Natural killer cell (primary cell): ENCODE measurements around the gene DBI. TPM values are rescaled to one million over a fixed set of nuclear protein-coding genes. Genes with fewer than 3 reads are reported as not detected.
A peak's percentile ranks its signal among the peaks of the same experiment; 100 is the strongest.
"Not testable (repeated sequence)": the region's sequence is repeated elsewhere in the genome, so short reads cannot be mapped to it uniquely, and the experiment has no call there.

Experiments used
- ATAC-seq, 3 donors: fragments of 150-1000 bp in 2 of 3; fragments of 200-7000 bp in 1 of 3; cut with Tn5 transposase; 1 replicate in 1 of 3; 2 replicates in 2 of 3; pipeline ENCODE4 v1.10.0; 2021; ENCODE audit warnings: mild to moderate bottlenecking in 2 of 3, moderate library complexity in 2 of 3
- DNase-seq, 2 donors: peaks; one replicate each; pipeline versions ENCODE4 v3.0.0 to v3.0.0-alpha.2; 2013 to 2021; ENCODE audit warnings: mixed read lengths in 1 of 2
- H3K27ac ChIP-seq: one replicate; pipeline ENCODE4 v1.5.1; 2013; ENCODE audit warnings: mild to moderate bottlenecking, low read length
- H3K27me3 ChIP-seq: one replicate; pipeline ENCODE4 v1.6.1; 2013; ENCODE audit warnings: low read length; ENCODE audit not compliant: control insufficient read depth, insufficient read depth
- H3K36me3 ChIP-seq: one replicate; pipeline ENCODE4 v1.6.1; 2013; ENCODE audit warnings: low read length; ENCODE audit not compliant: control insufficient read depth, insufficient read depth
- H3K4me1 ChIP-seq: one replicate; pipeline ENCODE4 v1.6.1; 2013; ENCODE audit warnings: low read length; ENCODE audit not compliant: control insufficient read depth, insufficient read depth
- H3K4me3 ChIP-seq: one replicate; pipeline ENCODE4 v1.5.1; 2013; ENCODE audit warnings: low read length
- H3K9me3 ChIP-seq: one replicate; pipeline ENCODE4 v1.6.1; 2013; ENCODE audit warnings: low read length; ENCODE audit not compliant: control insufficient read depth, insufficient read depth
- H3K27ac Mint-ChIP-seq, 2 donors: one replicate each; pipeline ENCODE4 v1.8.0; 2022; ENCODE audit warnings: mild to moderate bottlenecking in 2 of 2, mixed read lengths in 2 of 2, moderate library complexity in 1 of 2
- H3K27me3 Mint-ChIP-seq, 2 donors: one replicate each; pipeline ENCODE4 v1.8.0; 2022; ENCODE audit warnings: low read depth in 2 of 2, mixed read lengths in 2 of 2
- H3K36me3 Mint-ChIP-seq: one replicate; pipeline ENCODE4 v1.8.0; 2022; ENCODE audit warnings: mixed read lengths
- H3K4me1 Mint-ChIP-seq, 2 donors: one replicate each; pipeline ENCODE4 v1.8.0; 2022; ENCODE audit warnings: mixed read lengths in 2 of 2
- H3K4me3 Mint-ChIP-seq: one replicate; pipeline ENCODE4 v1.8.0; 2022; ENCODE audit warnings: mild to moderate bottlenecking, moderate library complexity, mixed read lengths
- H3K9me3 Mint-ChIP-seq, 2 donors: one replicate each; pipeline ENCODE4 v1.8.0; 2022; ENCODE audit warnings: mixed read lengths in 2 of 2
- WGBS: methylation state at CpG from one replicate; pipeline ENCODE4 v1.1.7; 2013; ENCODE audit warnings: missing lambda C conversion rate; ENCODE audit not compliant: insufficient coverage; 5-methylcytosine and 5-hydroxymethylcytosine counted together
- intact Hi-C: fragments of 100-400 bp; cut with micrococcal nuclease; formaldehyde crosslinking; loops from one replicate; pipeline ENCODE4 v1.14.2; 2022
- total RNA-seq, 4 donors: library from RNA; stranded (reverse); fragments of 120-200 nt in 1 of 4; gene quantifications; one replicate each; pipeline versions ENCODE4 v1.2.3 to v1.2.4, GENCODE V29; 2013 to 2022
- TF ChIP-seq, protein P1 (sequence below): fragments of 200-600 bp; IDR thresholded peaks from one replicate; pipeline ENCODE4 v1.8.0; 2022; ENCODE audit warnings: antibody characterized with exemption

Gene DBI
- total RNA-seq, 3 donors from 2014 or later (not counting 1 experiment from before 2014, with no cell fraction given): 85.1 to 109 (median 93.2) TPM

DNA sequence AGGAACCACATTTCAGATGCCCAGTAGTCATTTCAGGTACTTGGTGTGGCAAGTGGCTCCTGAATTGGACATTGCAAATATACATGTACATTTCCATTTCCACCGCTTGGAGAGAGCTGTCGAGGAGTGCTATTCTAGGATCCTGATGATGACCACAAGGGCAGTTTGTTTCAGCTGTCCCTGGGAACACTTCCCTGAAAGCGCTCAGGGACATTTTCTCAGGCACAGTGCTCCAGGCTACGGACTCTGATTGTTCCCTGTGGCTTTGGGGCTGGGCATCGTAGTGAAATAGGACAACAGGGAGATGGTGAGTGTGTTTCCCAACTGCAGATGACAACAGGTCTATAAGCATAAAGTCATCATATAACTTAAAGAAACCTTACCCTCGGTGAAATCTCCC, 3.1 kb downstream of the DBI start:
- DNase-seq: no peak
- ATAC-seq: no peak
- no peak overlapping the region for H3K27ac Mint-ChIP-seq
- intact Hi-C loops: loop anchor here (10.0 kb wide), 1 partner anchor 1555 kb away; the partner anchor contains the start of gene DDX18
- TF ChIP-seq, protein P1, sequence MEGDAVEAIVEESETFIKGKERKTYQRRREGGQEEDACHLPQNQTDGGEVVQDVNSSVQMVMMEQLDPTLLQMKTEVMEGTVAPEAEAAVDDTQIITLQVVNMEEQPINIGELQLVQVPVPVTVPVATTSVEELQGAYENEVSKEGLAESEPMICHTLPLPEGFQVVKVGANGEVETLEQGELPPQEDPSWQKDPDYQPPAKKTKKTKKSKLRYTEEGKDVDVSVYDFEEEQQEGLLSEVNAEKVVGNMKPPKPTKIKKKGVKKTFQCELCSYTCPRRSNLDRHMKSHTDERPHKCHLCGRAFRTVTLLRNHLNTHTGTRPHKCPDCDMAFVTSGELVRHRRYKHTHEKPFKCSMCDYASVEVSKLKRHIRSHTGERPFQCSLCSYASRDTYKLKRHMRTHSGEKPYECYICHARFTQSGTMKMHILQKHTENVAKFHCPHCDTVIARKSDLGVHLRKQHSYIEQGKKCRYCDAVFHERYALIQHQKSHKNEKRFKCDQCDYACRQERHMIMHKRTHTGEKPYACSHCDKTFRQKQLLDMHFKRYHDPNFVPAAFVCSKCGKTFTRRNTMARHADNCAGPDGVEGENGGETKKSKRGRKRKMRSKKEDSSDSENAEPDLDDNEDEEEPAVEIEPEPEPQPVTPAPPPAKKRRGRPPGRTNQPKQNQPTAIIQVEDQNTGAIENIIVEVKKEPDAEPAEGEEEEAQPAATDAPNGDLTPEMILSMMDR: no peak
- no peak overlapping the region for H3K27ac ChIP-seq
- H3K9me3 Mint-ChIP-seq: peaks cover 3% of the 10 kb centered on the region in 2 donors
- H3K4me3 ChIP-seq: no peak overlapping the region
- H3K4me1 ChIP-seq: peaks cover 25% of the 10 kb centered on the region
- peaks cover 46% of the 10 kb centered on the region for H3K36me3 ChIP-seq
- no peaks in the 10 kb centered on the region for H3K27me3 Mint-ChIP-seq
- H3K27me3 ChIP-seq: no peaks in the 10 kb centered on the region
- WGBS: 98% methylated on average over 4 of the region's 6 CpGs
- H3K9me3 ChIP-seq: peaks cover 8% of the 10 kb centered on the region
- no peak overlapping the region for H3K4me3 Mint-ChIP-seq
- H3K36me3 Mint-ChIP-seq: peaks cover 46% of the 10 kb centered on the region
- H3K4me1 Mint-ChIP-seq: peaks cover 44 to 64% of the 10 kb centered on the region in 2 donors

DNA sequence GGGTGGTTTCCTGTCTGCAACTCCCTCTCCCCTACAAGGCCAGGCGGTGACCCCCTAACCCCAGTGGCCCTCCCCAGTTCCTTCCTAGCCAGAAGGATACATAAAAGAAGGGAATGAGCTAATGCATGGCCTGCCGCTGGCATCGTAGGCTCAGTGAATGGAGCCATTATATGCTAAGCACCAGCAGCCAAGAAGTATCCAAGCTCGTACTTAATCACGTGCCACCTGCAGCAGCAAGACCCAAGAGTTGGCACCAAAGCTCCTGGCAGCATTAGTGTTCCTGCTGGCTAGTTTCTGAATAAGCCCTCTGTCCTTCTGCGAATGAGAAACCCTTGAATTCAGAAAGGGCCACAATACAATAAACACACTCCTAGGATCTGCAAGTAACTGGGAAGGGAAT, 4.3 kb downstream of the DBI start:
- H3K36me3 ChIP-seq: peaks cover 46% of the 10 kb centered on the region
- TF ChIP-seq, protein P1: no peak
- no peaks in the 10 kb centered on the region for H3K27me3 Mint-ChIP-seq

DNA sequence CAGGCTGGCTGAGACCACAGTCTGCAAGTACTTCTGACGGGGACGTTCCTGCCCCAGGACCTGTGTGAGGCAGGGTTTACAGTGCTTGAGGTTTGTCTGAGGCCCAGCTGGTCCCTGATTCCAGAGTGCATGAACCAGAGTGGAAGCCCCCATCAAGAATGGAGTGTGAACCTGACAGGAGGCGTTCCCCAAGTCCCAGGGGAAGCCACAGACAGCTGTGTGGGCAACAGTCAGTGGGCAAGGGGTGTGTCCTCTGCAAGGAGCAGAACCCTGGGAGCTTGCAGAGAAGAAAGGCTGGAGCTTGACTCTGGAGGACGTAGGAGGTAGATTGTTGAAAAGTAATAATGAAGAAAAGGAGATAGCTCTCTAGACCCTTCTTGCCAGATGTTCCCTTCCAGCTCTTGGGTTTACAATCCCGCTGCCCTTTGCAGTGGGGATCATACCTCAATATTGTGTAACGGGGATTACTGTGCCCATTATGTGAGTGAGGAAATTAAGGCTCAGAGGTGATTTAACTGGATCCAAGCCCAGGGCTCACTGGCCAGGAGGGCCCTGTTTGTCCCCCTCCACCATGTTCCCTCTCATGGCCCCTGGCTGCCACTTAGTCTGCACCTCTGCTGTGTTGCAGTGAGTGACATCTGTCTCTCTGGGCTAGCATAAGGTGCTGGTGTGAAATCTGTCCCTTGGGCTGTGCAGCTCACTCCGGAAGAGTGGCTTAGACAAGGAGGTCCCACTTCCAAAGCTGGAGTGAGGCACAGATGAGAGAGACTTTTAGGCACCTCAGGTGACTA, 6.2 kb downstream of the DBI start:
- Histone ChIP-seq H3K36me3 (peaks cover 46% of the 10 kb centered on the region), H3K9me3 (peaks cover 8% of the 10 kb centered on the region), H3K4me1 (peaks cover 8% of the 10 kb centered on the region), H3K4me3 (no peak overlapping the region), H3K27me3 (no peaks in the 10 kb centered on the region), H3K27ac (no peak overlapping the region)
- ATAC-seq (peak in 1 of 3 donors; percentile 21), DNase-seq (no peak)
- WGBS: 91% methylated on average over 7 of the region's 7 CpGs
- H3K4me3 Mint-ChIP-seq: no peak overlapping the region
- peaks cover 51% of the 10 kb centered on the region for H3K36me3 Mint-ChIP-seq
- peaks cover 3% of the 10 kb centered on the region in 2 donors for H3K9me3 Mint-ChIP-seq
- no peaks in the 10 kb centered on the region for H3K27me3 Mint-ChIP-seq
- TF ChIP-seq, protein P1: no peak
- intact Hi-C loops: no loop called here
- H3K4me1 Mint-ChIP-seq: peaks cover 17 to 33% of the 10 kb centered on the region in 2 donors
- peak overlapping the region in 1 of 2 donors; percentile 20 for H3K27ac Mint-ChIP-seq

More for the DNA sequence above, 4.3 kb downstream of the DBI start:
- no peak for ATAC-seq
- Histone ChIP-seq H3K4me3 (no peak overlapping the region), H3K27ac (no peak overlapping the region), H3K9me3 (peaks cover 8% of the 10 kb centered on the region), H3K4me1 (peaks cover 17% of the 10 kb centered on the region), H3K27me3 (no peaks in the 10 kb centered on the region)
- Mint-ChIP-seq H3K36me3 (peaks cover 51% of the 10 kb centered on the region), H3K4me1 (peaks cover 31 to 52% of the 10 kb centered on the region in 2 donors), H3K9me3 (peaks cover 3% of the 10 kb centered on the region in 2 donors), H3K27ac (no peak overlapping the region), H3K4me3 (no peak overlapping the region)
- no peak for DNase-seq
- 97% methylated on average over 6 of the region's 6 CpGs for WGBS
- intact Hi-C loops: no loop called here

DNA sequence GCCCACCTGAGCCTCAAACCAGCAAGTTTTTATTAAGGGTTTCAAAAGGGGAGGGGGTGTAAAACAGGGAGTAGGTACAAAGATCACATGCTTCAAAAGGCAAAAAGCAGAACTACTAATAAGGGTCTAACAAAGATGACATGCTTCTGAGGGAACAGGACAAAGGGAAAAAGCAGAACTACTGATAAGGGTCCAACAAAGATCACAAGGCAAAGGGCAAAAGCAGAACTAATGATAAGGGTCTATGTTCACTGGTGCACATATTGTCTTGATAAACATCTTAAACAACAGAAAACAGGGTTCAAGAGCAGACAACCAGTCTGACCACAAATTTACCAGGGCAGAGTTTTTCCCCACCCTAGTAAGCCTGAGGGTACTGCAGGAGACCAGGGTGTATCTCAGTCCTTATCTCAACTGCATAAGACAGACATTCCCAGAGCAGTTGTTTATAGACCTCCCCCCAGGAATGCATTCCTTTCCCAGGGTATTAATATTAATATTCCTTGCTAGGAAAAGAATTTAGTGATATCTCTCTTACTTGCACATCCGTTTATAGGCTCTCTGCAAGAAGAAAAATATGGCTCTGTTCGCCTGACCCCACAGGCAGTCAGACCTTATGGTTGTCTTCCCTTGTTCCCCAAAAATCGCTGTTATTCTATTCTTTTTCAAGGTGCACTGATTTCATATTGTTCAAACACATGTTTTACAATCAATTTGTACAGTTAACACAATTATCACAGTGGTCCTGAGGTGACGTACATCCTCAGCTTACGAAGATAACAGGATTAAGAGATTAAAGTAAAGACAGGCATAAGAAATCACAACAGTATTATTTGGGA, 7.3 kb downstream of the DBI start:
- DNase-seq, H3K27me3 ChIP-seq, H3K4me3 ChIP-seq, H3K4me1 ChIP-seq, H3K27ac ChIP-seq, H3K27me3 Mint-ChIP-seq, H3K9me3 ChIP-seq, H3K4me3 Mint-ChIP-seq, ATAC-seq, intact Hi-C loops, H3K9me3 Mint-ChIP-seq, H3K27ac Mint-ChIP-seq: not testable (repeated sequence)
- 100% methylated on average over 4 of the region's 5 CpGs for WGBS
- H3K36me3 ChIP-seq: peaks cover 41% of the 10 kb centered on the region
- peaks cover 51% of the 10 kb centered on the region for H3K36me3 Mint-ChIP-seq
- H3K4me1 Mint-ChIP-seq: peaks cover 6 to 22% of the 10 kb centered on the region in 2 donors

DNA sequence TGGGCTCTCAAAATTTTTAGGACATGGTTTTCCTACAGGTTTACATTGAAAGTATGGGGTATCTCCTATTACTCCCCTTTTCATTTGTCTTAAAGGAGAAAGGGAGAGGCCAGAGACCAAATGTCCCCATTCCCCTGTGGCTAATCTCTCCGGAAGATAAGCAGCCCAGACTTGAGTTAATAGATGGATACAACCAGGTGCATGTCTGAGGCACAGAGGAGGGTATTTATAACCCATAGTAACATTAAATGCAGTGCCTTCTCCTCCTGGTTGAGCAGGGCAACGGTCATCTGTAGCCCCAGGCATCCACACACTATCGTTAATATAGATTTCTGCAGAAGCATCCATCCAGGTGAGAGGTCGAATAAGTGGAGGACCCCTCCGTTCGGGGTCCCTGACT, 9.6 kb downstream of the DBI start:
- not testable (repeated sequence) for H3K27me3 Mint-ChIP-seq, H3K4me3 ChIP-seq
- WGBS: 95% methylated on average over 6 of the region's 6 CpGs

More for the DNA sequence above, 9.6 kb downstream of the DBI start:
- H3K27me3 ChIP-seq, H3K9me3 Mint-ChIP-seq, ATAC-seq, H3K4me1 ChIP-seq, H3K27ac ChIP-seq, DNase-seq, intact Hi-C loops, H3K4me1 Mint-ChIP-seq, H3K9me3 ChIP-seq, H3K4me3 Mint-ChIP-seq, H3K27ac Mint-ChIP-seq: not testable (repeated sequence)
- H3K36me3 Mint-ChIP-seq: peaks cover 36% of the 10 kb centered on the region
- peaks cover 23% of the 10 kb centered on the region for H3K36me3 ChIP-seq
